Keratinocyte (primary cell): Measurements from ENCODE around the gene SCRN1. TPM values are rescaled to one million over a fixed set of nuclear protein-coding genes. Genes with fewer than 3 reads are reported as not detected.

Experiments used
- DNase-seq: peaks from one replicate; pipeline ENCODE4 v3.0.0-alpha.2; 2011; ENCODE audit warnings: low read depth, missing footprints, low spot score
- FAIRE-seq: peaks from 2 replicates; lab custom pipeline; 2011; peaks lifted over from hg19 to GRCh38; lab: Jason Lieb, UNC
- H2AFZ ChIP-seq: 2 replicates; pipeline ENCODE4 v1.6.0; 2012; ENCODE audit warnings: low read length, control low read depth, inconsistent platforms; ENCODE audit not compliant: control insufficient read depth
- H3K27ac ChIP-seq: 2 replicates; pipeline ENCODE4 v1.5.1; 2011; ENCODE audit warnings: low read length; ENCODE audit not compliant: control insufficient read depth, insufficient read depth
- H3K27me3 ChIP-seq: 3 replicates; pipeline ENCODE4 v1.6.0; 2011; ENCODE audit warnings: low read length; ENCODE audit not compliant: control insufficient read depth, insufficient read depth; ENCODE audit errors: extremely low read depth
- H3K36me3 ChIP-seq, 2 experiments: 2 replicates in 1 of 2; 3 replicates in 1 of 2; pipeline ENCODE4 v1.5.1; 2011; ENCODE audit warnings: low read length in 2 of 2, mild to moderate bottlenecking in 1 of 2; ENCODE audit not compliant: control insufficient read depth in 2 of 2, insufficient read depth in 2 of 2; ENCODE audit errors: extremely low read depth in 1 of 2
- H3K4me1 ChIP-seq: 3 replicates; pipeline ENCODE4 v1.5.1; 2011; ENCODE audit warnings: low read length; ENCODE audit not compliant: control insufficient read depth, insufficient read depth; ENCODE audit errors: extremely low read depth
- H3K4me2 ChIP-seq: 3 replicates; pipeline ENCODE4 v1.6.0; 2011; ENCODE audit warnings: low read depth, low read length; ENCODE audit not compliant: control insufficient read depth, insufficient read depth; ENCODE audit errors: extremely low read depth
- H3K4me3 ChIP-seq, 3 experiments: fragments of 200-600 bp in 1 of 3; sonication (generic) in 1 of 3; 2 replicates in 2 of 3; 3 replicates in 1 of 3; pipeline ENCODE4 v1.5.1; 2011 to 2016; ENCODE audit warnings: low read length in 3 of 3, mild to moderate bottlenecking in 3 of 3, control low read depth in 2 of 3, inconsistent platforms in 1 of 3, low read depth in 1 of 3, mixed read lengths in 1 of 3, mixed run types in 1 of 3, moderate library complexity in 1 of 3; ENCODE audit not compliant: control insufficient read depth in 2 of 3, insufficient read depth in 2 of 3; ENCODE audit errors: extremely low read depth in 1 of 3
- H3K79me2 ChIP-seq: 2 replicates; pipeline ENCODE4 v1.6.0; 2012; ENCODE audit warnings: low read length; ENCODE audit not compliant: control insufficient read depth, insufficient read depth
- H3K9ac ChIP-seq: 3 replicates; pipeline ENCODE4 v1.6.0; 2011; ENCODE audit warnings: low read length; ENCODE audit not compliant: control insufficient read depth, insufficient read depth; ENCODE audit errors: extremely low read depth
- H3K9me1 ChIP-seq: 3 replicates; pipeline ENCODE4 v1.6.0; 2011; ENCODE audit warnings: low read length; ENCODE audit not compliant: control insufficient read depth, insufficient read depth; ENCODE audit errors: extremely low read depth
- H3K9me3 ChIP-seq: 2 replicates; pipeline ENCODE4 v1.5.1; 2012; ENCODE audit warnings: low read depth, low read length; ENCODE audit not compliant: control insufficient read depth
- H4K20me1 ChIP-seq: 3 replicates; pipeline ENCODE4 v1.6.0; 2011; ENCODE audit warnings: low read length; ENCODE audit not compliant: control insufficient read depth, insufficient read depth; ENCODE audit errors: extremely low read depth
- CTCF ChIP-seq, 3 experiments: IDR thresholded peaks in 1 of 3; conservative IDR thresholded peaks in 1 of 3; optimal IDR thresholded peaks in 1 of 3; 2 replicates in 2 of 3; 3 replicates in 1 of 3; pipeline versions ENCODE3 to v1.5.1; 2011; ENCODE audit warnings: low read length in 3 of 3, mild to moderate bottlenecking in 3 of 3, moderate library complexity in 2 of 3, control low read depth in 1 of 3, inconsistent platforms in 1 of 3; ENCODE audit not compliant: insufficient read depth in 2 of 3; ENCODE audit errors: extremely low read depth in 1 of 3
- EZH2 ChIP-seq: IDR thresholded peaks from one replicate; pipeline ENCODE4 v1.6.1; 2012; ENCODE audit warnings: inconsistent platforms, mild to moderate bottlenecking, low read length, moderate library complexity
- dilution Hi-C: fragments of 300-500 bp; cut with MboI; formaldehyde crosslinking; loops from one replicate; pipeline ENCODE4 v1.7.0; 2020; ENCODE audit warnings: low sequenced_read_pairs; ENCODE audit not compliant: extremely low pct_ligation_motif_present
- polyA plus RNA-seq, 5 experiments: library from polyadenylated mRNA; depleted of rRNA in 3 of 5; stranded (reverse) in 3 of 5; stranded (forward) in 1 of 5; unstranded in 1 of 5; fragments of >200 nt; gene quantifications; 1 replicate in 1 of 5; 2 replicates in 3 of 5; 3 replicates in 1 of 5; pipeline versions ENCODE4 v1.2.1 to v1.2.3, GENCODE V29; 2011 to 2012; ENCODE audit warnings: missing spikeins in 2 of 5, low read depth in 1 of 5, low replicate concordance in 1 of 5

The SCRN1 gene
- polyA plus RNA-seq, 1 donor (not counting 4 experiments of a cell fraction or from before 2014, with no cell fraction given), result 52.3 TPM

GRCh38 chr7:29951206-29951605, 38.4 kb downstream of the SCRN1 start:
- no peaks in the 10 kb centered on the region for H3K27me3 ChIP-seq
- no peak for DNase-seq
- no peaks in the 10 kb centered on the region for H3K4me1 ChIP-seq
- TF ChIP-seq CTCF (optimal IDR thresholded peaks at IDR 0.05 in 1 of 3, IDR thresholded peaks at IDR 0.05 in 1 of 3, conservative IDR thresholded peaks at IDR 0.05 in 1 of 3; ENCODE audit: extremely low read depth in 1 of 3, insufficient read depth in 2 of 3, low read length in 3 of 3), result no peak
- no peak for TF ChIP-seq EZH2
- H4K20me1 ChIP-seq, result no peaks in the 10 kb centered on the region
- peaks cover 9 to 35% of the 10 kb centered on the region in 2 experiments for H3K36me3 ChIP-seq
- no peak for FAIRE-seq
- no peak overlapping the region for H3K9ac ChIP-seq
- dilution Hi-C loops, result no loop called here
- H3K9me1 ChIP-seq, result no peaks in the 10 kb centered on the region
- no peak overlapping the region for H2AFZ ChIP-seq
- no peak overlapping the region for H3K4me2 ChIP-seq
- no peaks in the 10 kb centered on the region for H3K9me3 ChIP-seq
- H3K27ac ChIP-seq, result no peak overlapping the region
- no peak overlapping the region for H3K4me3 ChIP-seq
- H3K79me2 ChIP-seq, result no peaks in the 10 kb centered on the region

- Histone ChIP-seq H3K79me2 (no peaks in the 10 kb centered on the region), H3K27ac (no peak overlapping the region), H3K4me2 (no peak overlapping the region), H3K9me1 (no peaks in the 10 kb centered on the region), H3K27me3 (no peaks in the 10 kb centered on the region), H3K36me3 (peaks cover 10 to 35% of the 10 kb centered on the region in 2 experiments), H3K4me1 (no peaks in the 10 kb centered on the region), H2AFZ (no peak overlapping the region), H3K4me3 (no peak overlapping the region), H3K9ac (no peak overlapping the region), H3K9me3 (no peaks in the 10 kb centered on the region), H4K20me1 (no peaks in the 10 kb centered on the region)
- TF ChIP-seq CTCF (optimal IDR thresholded peaks at IDR 0.05 in 1 of 3, IDR thresholded peaks at IDR 0.05 in 1 of 3, conservative IDR thresholded peaks at IDR 0.05 in 1 of 3; ENCODE audit: extremely low read depth in 1 of 3, insufficient read depth in 2 of 3, low read length in 3 of 3) (no peak), EZH2 (no peak)
- dilution Hi-C loops, result no loop called here
- no peak for FAIRE-seq
- no peak for DNase-seq
Observed at GRCh38 chr7:29950480-29950879, 39.1 kb downstream of the SCRN1 start.
